Spleen (tissue), 11 donors: ENCODE data around the gene SIPA1L3. TPM values are rescaled to one million over a fixed set of nuclear protein-coding genes. Genes with fewer than 3 reads are reported as not detected.

Experiments
- DNase-seq: peaks from one replicate; pipeline ENCODE4 v3.0.0-alpha.2; 2020
- H3K27ac ChIP-seq, 8 donors: fragments of 200-600 bp; sonication (generic) in 7 of 8; 1 replicate in 4 of 8; 2 replicates in 4 of 8; pipeline versions ENCODE4 v1.5.0 to v1.8.0; 2016 to 2021; ENCODE audit warnings: inconsistent platforms in 4 of 8, mild to moderate bottlenecking in 4 of 8, moderate library complexity in 1 of 8
- H3K27me3 ChIP-seq, 7 donors: fragments of 200-600 bp; sonication (generic) in 6 of 7; replicated peaks in 1 of 7; 1 replicate in 4 of 7; 2 replicates in 3 of 7; pipeline versions ENCODE4 v1.5.0 to v1.8.0; 2016 to 2021; ENCODE audit warnings: inconsistent platforms in 3 of 7, mild to moderate bottlenecking in 1 of 7
- H3K36me3 ChIP-seq, 6 donors: fragments of 200-600 bp; sonication (generic) in 5 of 6; 1 replicate in 4 of 6; 2 replicates in 2 of 6; pipeline versions ENCODE4 v1.5.0 to v1.8.0; 2016 to 2021; ENCODE audit warnings: inconsistent platforms in 2 of 6
- H3K4me1 ChIP-seq, 6 donors: fragments of 200-600 bp; sonication (generic) in 5 of 6; 1 replicate in 3 of 6; 2 replicates in 3 of 6; pipeline versions ENCODE4 v1.5.0 to v1.8.0; 2016 to 2021; ENCODE audit warnings: inconsistent platforms in 3 of 6
- H3K4me3 ChIP-seq, 8 donors: fragments of 200-600 bp; sonication (generic) in 7 of 8; 1 replicate in 4 of 8; 2 replicates in 4 of 8; pipeline versions ENCODE4 v1.5.0 to v1.8.0; 2016 to 2021; ENCODE audit warnings: inconsistent platforms in 4 of 8, mild to moderate bottlenecking in 4 of 8, moderate library complexity in 2 of 8
- H3K9me3 ChIP-seq, 8 donors: fragments of 200-600 bp; sonication (generic) in 7 of 8; 1 replicate in 4 of 8; 2 replicates in 4 of 8; pipeline versions ENCODE4 v1.5.0 to v1.8.0; 2016 to 2021; ENCODE audit warnings: inconsistent platforms in 4 of 8
- CTCF ChIP-seq, 11 experiments: fragments of 200-600 bp in 7 of 11; fragments of 450-650 bp in 4 of 11; sonication (generic) in 4 of 11; IDR thresholded peaks in 8 of 11; conservative IDR thresholded peaks in 3 of 11; 1 replicate in 7 of 11; 2 replicates in 4 of 11; pipeline versions ENCODE4 v1.4.0 to v1.8.0; 2016 to 2021; ENCODE audit warnings: antibody characterized with exemption in 11 of 11, inconsistent platforms in 4 of 11, mild to moderate bottlenecking in 1 of 11
- POLR2A ChIP-seq, 3 donors: fragments of 450-650 bp; IDR thresholded peaks; one replicate each; pipeline ENCODE4 v1.5.1; 2017; ENCODE audit warnings: antibody characterized with exemption in 3 of 3, mild to moderate bottlenecking in 1 of 3
- POLR2AphosphoS5 ChIP-seq, 3 donors: sonication (generic); formaldehyde crosslinking; IDR thresholded peaks; one replicate each; pipeline ENCODE4 v1.5.1; 2017; ENCODE audit warnings: antibody characterized with exemption in 3 of 3
- WGBS, 5 donors: extraction: QIAGEN DNeasy Blood & Tissue Kit in 3 of 5; methylation state at CpG; one replicate each; pipeline versions ENCODE4 v1.1.5 to v1.1.7; 2013 to 2018; 5-methylcytosine and 5-hydroxymethylcytosine counted together
- intact Hi-C: fragments of 100-400 bp; cut with DNase I; formaldehyde crosslinking; loops from one replicate; pipeline ENCODE4 v1.15.0; 2023; ENCODE audit warnings: low total_unique reads
- polyA plus RNA-seq, 3 donors: library from polyadenylated mRNA; stranded (reverse); fragments of 200-250 nt; gene quantifications; one replicate each; pipeline ENCODE4 v1.2.1, GENCODE V29; 2013
- total RNA-seq, 7 donors: library from RNA; depleted of rRNA in 3 of 7; stranded (reverse); fragments of >200 nt in 3 of 7; fragmentation: NEBNext Ultra II Directional in 4 of 7; extraction: Animal tissue kit (Norgen Biotek cat#: 25700) in 4 of 7; gene quantifications; one replicate each; pipeline versions ENCODE4 v1.1.0 to v1.2.1, GENCODE V29; 2016 to 2021
- donor health status: healthy with polysubstance abuse.
- donor health status: DM: no; HTN: no; CAD: no; lungs with moderate emphysema.
- donor health status: DM: no; HTN: no; CAD: no.
- donor health status: Bipolar disorder and iron deficiency.
- donor health status: healthy.
- donor health status: DM: no; HTN: no; CAD: no.
- donor health status: DM: yes; HTN: yes; CAD: no.

SIPA1L3 gene
- total and polyA plus RNA-seq, 10 donors: 5.4 to 62.6 (median 40.3) TPM

DNA sequence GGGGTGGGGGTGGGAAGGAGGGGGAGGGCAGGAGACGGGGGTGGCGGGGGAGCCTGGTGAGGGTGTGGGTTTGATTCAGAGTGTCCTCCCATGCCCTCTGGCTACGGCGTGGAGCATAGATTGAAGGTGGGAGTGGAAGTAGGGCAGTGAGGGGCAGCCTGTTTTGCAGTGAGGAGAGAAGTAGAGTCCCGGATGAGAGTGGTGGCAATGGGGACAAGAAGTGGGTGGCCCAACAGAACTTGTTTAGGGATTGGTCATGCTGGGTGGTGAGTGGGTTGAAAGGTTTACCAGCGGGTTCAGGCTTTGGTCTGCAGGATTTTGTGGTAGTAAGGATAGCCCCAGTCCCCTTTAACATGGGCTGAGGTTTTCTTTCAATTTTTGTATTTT is 35.5 kb downstream of the SIPA1L3 start:
- Histone ChIP-seq H3K27me3 (no peaks in the 10 kb centered on the region), H3K4me1 (peaks cover 0 to 14% (median 0%) of the 10 kb centered on the region in 6 donors), H3K27ac (no peak overlapping the region), H3K36me3 (peaks cover 0 to 34% (median 0%) of the 10 kb centered on the region in 6 donors), H3K4me3 (no peak overlapping the region), H3K9me3 (no peaks in the 10 kb centered on the region)
- intact Hi-C loops: no loop called here
- TF ChIP-seq POLR2AphosphoS5 (IDR thresholded peaks at IDR 0.05) (no peak), CTCF (IDR thresholded peaks at IDR 0.05 in 8 of 11, conservative IDR thresholded peaks at IDR 0.05 in 3 of 11) (no peak), POLR2A (IDR thresholded peaks at IDR 0.05) (no peak)
- 90 to 96% (median 92%) methylated on average over 6 of the region's 6 CpGs for WGBS, 5 donors
- no peak for DNase-seq

- H3K9me3 ChIP-seq: no peaks in the 10 kb centered on the region
- peaks cover 0 to 5% (median 0%) of the 10 kb centered on the region in 6 donors for H3K4me1 ChIP-seq
- intact Hi-C loops: no loop called here
- no peak overlapping the region for H3K4me3 ChIP-seq
- WGBS, 5 donors: 89 to 91% (median 91%) methylated on average over 5 of the region's 5 CpGs
- peak; percentile 12 for DNase-seq
- no peak overlapping the region for H3K27ac ChIP-seq
- no peaks in the 10 kb centered on the region for H3K27me3 ChIP-seq
- TF ChIP-seq POLR2A (IDR thresholded peaks at IDR 0.05) (no peak), CTCF (IDR thresholded peaks at IDR 0.05 in 8 of 11, conservative IDR thresholded peaks at IDR 0.05 in 3 of 11) (no peak), POLR2AphosphoS5 (IDR thresholded peaks at IDR 0.05) (no peak)
- H3K36me3 ChIP-seq: peaks cover 0 to 34% (median 0%) of the 10 kb centered on the region in 6 donors
These were observed 36.5 kb downstream of the SIPA1L3 start for GRCh38 chr19:37943480-37943879.

GRCh38 chr19:37946132-37946531 is 39.1 kb downstream of the SIPA1L3 start:
- 95 to 98% (median 97%) methylated on average over 6 of the region's 6 CpGs for WGBS, 5 donors

DNA sequence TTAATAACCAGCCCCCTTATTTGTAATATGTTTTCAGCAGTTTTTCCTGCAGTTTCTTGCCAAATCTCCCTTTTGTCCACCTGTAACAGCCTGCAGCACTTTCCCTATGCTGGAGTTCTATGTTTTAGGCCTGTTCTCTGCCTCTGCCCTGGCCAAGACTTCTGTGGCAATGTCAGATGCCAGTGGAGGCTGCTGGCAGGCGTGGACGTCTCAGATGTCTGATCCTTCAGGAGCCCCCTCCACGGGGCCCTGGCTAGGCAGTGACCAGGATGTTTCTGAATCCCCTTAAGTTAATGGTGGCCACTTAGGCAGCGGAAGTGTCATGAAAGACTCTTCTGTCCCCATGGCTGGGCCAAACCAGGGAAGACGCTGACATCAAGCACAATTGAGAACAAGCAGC is 40.8 kb downstream of the SIPA1L3 start:
- 88 to 93% (median 90%) methylated on average over 5 of the region's 5 CpGs for WGBS, 5 donors
- no peak for DNase-seq
- Histone ChIP-seq H3K4me1 (peaks cover 3 to 27% (median 14%) of the 10 kb centered on the region in 6 donors), H3K36me3 (peaks cover 0 to 12% (median 0%) of the 10 kb centered on the region in 6 donors), H3K9me3 (no peaks in the 10 kb centered on the region), H3K27ac (peak overlapping the region in 1 of 8 donors; percentile 37), H3K4me3 (no peak overlapping the region), H3K27me3 (no peaks in the 10 kb centered on the region)
- intact Hi-C loops: no loop called here
- TF ChIP-seq CTCF (IDR thresholded peaks at IDR 0.05 in 8 of 11, conservative IDR thresholded peaks at IDR 0.05 in 3 of 11) (no peak), POLR2A (IDR thresholded peaks at IDR 0.05) (no peak), POLR2AphosphoS5 (IDR thresholded peaks at IDR 0.05) (no peak)

More at GRCh38 chr19:37946132-37946531, 39.1 kb downstream of the SIPA1L3 start:
- Histone ChIP-seq H3K4me3 (no peak overlapping the region), H3K4me1 (peaks cover 3 to 10% (median 6%) of the 10 kb centered on the region in 6 donors), H3K27ac (no peak overlapping the region), H3K36me3 (peaks cover 0 to 22% (median 0%) of the 10 kb centered on the region in 6 donors), H3K27me3 (no peaks in the 10 kb centered on the region), H3K9me3 (no peaks in the 10 kb centered on the region)
- TF ChIP-seq CTCF (IDR thresholded peaks at IDR 0.05 in 8 of 11, conservative IDR thresholded peaks at IDR 0.05 in 3 of 11) (no peak), POLR2A (IDR thresholded peaks at IDR 0.05) (no peak), POLR2AphosphoS5 (IDR thresholded peaks at IDR 0.05) (no peak)
- intact Hi-C loops: no loop called here
- DNase-seq: peak; percentile 17
